HG03521 (cell line): ENCODE measurements around the gene CSTF2T.
"Not testable (repeated sequence)": the region's sequence is repeated elsewhere in the genome, so short reads cannot be mapped to it uniquely, and the experiment has no call there.

Source experiments
- ATAC-seq: cut with Tn5 transposase; IDR thresholded peaks from one replicate; pipeline ENCODE4 v1.9.1; 2021; ENCODE audit warnings: mild to moderate bottlenecking, moderate library complexity; ENCODE audit not compliant: unreplicated experiment

CSTF2T gene

DNA sequence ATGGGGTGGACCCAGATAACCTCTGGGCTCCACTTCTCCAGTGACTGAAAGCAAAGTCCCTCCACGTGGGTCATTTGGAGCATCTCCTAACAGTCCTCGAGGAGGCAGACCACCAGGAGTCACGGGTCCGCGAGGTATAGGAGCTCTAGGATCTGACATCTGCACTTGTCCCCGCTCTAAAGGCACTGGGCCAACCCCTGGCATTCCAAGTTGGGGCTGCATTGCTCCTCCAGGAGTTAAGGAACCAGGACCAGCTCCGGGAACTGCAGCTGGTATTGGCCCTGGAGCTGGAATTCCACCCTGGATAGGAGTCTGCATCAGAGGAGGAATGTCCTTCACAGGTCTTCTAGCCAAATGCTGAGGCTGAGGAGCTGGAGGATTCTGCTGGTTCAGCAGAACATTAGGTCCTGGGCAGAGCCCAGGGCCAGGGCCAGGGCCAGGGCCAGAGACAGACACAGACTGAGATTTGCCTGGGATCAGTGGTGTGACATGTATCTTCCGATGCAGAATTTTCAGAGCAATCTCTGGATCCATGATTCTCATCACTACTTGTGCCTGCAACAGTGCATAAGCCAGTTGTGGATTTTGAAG, 827 bp downstream of the CSTF2T start:
- no peak for ATAC-seq

DNA sequence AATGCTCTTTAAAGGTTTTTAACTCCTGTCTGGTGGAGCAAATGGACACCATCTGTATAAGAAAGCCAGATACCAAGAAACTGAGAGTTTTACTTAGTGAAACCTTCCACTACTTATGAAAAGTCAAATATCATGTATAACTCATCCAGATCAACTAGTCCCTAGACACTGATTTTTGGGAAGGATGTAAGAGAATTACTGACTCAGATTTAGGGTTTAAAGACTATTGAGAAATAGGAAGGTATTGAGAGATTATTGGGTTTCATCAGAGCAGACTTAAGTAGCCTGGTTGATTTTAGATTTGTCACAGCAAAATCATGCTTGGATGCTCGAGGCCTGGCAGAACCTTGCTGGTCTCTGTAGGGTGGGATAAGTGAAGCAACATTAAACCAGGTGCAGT, 3.1 kb downstream of the CSTF2T start:
- ATAC-seq: no peak

DNA sequence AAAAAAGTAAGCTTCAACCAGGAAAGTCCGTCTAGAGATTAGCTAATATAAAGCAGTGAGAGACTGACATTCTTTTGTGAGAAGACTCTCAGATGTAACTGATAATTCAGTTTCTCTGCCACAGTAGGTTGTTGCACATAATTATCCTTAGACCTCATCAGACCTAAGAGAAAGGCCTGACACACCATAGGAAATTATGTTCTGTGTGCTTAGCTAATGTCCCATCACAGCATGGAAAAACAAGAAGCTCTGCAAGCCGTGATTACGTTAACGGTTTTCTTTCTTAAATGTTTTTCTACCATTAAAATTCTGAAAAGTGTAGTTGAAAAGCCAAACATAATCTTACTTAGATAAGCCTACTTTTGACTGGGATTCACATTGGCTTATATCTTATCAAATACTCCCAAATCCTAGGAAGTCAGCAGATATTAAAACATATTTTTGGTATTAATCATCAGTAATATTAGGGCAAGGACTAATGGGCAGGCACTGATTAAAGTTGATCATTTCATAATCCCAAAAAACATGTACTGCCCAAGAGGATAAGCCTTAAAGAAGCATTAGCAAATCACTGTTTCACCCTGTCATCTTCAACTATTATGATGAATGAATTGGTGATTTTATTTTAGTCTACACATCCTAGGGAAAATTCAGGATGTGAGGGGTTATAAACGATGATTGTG, 5.2 kb downstream of the CSTF2T start:
- ATAC-seq: no peak

DNA sequence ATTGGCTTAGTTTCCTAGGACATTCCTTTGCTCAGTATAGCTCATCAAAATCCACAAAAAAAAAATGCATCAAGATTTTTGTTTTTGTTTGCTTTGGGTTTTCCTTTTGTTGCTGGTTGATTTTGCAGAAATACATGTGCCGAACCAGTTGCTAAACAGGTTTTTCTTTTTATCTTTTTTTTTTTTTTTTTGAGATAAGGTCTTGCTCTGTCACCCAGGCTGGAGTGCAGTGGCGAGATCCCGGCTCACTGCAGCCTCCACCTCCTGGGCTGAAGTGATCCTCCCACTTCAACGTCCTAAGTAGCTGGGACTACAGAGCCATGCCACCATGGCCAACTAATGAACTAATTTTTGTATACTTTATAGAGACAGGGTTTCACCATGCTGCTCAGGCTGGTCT, 8.3 kb downstream of the CSTF2T start:
- ATAC-seq: no peak

DNA sequence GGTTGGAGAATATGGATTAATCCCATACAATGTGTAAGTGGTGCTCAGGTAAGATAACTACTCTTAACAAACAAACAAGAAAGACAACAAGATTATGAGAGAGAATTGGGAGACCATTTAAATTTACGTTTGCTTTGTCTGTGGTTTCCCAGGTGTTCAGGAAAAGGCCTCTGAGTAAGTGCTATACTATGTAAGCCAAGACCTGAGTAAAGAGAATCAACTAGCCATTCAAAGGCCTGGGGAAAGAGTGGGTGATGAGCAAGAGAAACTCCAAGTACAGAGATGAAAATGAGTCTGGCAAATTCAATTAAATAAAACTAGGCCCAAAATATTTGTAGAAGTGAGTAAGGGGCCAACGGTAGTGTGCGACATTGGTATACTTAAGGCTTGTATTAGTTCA, 9.9 kb downstream of the CSTF2T start:
- no peak for ATAC-seq

DNA sequence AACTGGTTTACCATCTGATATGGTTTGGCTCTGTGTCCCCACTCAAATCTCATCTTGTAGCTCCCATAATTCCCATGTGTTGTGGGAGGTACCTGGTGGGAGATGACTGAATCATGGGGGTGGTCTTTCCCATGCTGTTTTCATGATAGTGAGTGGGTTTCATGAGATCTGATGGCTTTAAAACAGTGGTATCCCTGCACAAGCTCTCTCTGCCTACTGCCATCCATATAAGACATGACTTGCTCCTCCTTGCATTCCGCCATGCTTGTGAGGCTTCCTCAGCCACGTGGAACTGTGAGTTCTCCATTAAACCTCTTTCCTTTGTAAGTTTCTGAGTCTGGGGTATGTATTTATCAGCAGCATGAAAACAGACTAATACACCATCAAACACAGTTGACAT, 10.6 kb downstream of the CSTF2T start:
- ATAC-seq: not testable (repeated sequence)

DNA sequence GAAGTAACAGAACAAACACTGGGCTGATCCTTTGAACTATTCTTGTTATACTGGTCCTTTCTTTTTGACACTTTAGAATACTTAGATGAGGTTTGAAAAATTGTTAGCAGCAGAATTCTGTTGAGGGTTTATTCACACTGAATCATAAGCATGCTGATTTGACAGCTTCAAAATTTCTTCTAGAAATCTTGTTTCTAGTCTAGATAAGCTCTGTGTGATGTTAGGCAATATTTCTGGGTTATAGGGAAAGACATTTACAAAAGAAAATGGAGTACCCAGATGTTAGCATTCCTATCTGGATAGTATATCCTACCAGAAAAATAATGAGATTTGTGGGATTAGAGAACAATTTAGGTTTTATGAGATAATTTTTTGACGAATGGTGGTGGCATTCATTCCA, 12.1 kb downstream of the CSTF2T start:
- no peak for ATAC-seq

DNA sequence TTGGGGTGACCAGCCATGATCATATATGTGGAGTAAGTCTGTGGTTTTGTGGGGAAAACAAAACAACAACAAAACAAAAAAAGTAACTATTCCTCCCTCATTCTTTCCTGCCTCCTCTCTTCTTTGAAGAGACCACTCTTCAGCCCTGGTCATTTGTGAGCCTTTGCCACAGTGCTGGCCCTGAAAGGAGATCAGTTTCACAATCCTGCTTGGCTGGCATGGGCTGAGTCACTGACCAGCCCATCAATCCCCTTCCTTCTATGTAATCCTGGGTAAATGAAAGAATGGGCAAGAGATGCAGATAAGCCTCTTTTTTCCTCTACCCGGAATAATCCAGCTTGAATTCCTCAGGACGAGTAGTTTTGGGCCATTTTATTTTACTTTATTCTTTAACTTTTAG, 13.6 kb downstream of the CSTF2T start:
- ATAC-seq: no peak

DNA sequence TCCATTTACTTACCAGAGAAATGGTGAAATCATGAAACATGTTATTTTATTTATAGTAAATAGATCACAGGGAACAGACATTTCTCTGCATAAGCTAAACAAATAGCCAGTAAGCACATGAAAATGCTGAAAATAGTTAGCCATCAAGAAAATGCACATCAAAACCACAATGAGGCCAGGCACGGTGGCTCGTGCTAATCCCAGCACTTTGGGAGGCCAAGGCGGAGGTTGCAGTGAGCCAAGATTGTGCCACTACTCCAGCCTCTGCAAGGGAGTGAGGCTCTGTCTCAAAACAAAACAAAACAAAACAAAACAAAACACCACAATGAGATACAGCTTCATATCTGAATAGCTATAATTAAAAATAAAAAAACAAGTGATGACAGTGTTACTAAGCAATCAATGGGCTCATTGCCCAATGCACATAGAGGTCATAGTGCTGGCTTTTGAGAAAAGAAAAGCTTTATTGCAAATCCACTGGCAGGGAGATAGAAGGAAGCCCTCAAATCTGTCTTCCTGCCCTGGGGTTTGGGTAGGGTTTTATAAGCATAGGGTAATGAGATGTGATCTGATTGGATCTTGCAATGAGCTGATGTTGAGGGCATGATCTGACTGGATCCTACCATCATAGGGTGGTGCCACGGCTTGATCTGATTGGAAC, 16.2 kb downstream of the CSTF2T start:
- no peak for ATAC-seq

DNA sequence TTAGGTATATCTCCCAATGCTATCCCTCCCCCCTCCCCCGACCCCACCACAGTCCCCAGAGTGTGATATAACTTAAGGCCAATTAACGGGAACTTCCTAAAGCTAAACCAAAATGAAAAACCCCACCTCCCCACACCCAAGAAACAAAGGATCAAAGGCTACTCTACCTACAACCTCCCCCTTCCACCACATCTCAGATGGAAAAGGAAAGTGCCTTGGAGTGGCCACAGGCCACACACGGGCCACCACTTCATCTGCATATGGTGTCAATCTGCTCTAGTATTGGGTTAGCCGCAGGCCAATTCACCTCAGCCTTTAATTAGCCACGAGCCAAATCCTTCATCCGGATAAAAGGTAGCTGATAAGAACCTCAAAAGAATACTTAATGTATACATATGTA, 19.6 kb downstream of the CSTF2T start:
- ATAC-seq: no peak

DNA sequence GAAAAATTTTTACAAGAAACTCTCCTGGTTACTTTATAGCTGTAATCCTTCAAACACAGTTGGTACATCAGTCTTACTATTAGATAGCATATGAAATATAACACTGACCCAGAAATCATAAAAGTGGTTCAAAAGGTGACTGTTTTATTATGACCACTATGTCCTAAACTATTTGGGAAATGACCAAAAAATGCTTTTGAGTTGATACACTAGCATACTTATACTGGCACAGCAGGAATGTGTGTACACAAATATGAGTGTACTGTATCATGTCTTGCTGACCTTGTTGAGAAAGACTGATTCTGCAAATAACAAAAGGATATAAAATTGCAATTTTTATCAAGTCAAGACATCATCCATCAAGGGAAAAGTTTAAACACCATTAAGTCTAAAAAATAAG, 24.3 kb downstream of the CSTF2T start:
- no peak for ATAC-seq

DNA sequence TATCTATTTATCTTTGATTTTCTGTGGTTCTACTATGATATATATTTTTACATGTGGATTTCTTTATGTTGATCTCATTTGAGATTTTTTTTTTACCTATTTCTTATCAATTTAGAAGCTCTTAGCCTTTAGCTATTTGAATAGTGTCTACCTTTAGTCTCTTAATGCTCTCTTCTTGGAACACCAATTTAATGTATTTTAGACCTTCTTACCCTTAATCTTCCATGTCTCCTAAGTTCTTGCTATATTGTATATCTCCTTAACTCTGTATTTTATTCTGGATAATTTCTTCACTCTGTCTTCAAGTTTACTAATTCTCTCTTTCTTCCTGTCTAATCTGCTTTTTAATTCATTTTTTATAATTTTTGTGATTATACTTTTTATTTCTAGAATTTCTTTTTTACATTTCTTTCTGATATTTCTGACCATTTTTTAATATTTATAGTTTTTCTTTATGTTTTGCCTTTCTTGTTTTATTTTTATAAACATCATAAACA, 27.3 kb downstream of the CSTF2T start:
- ATAC-seq: no peak

DNA sequence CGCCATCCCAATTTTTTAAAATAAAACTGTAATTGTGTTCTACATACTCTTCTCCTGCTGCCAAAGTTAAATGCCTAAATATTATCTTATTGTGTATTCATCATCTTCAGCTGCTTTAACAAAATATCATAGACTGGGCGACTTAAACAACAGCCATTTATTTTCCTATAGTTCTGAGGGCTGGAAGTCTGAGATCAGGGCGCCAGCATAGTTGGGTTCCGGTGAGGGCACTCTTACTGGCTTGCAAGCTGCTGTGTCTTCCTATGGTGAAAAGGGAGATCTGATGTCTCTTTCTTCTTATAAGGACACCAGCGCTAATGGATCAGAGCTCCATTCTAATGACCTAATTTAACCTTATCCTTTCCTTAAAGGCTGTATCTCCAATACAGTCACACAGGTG, 30.4 kb downstream of the CSTF2T start:
- no peak for ATAC-seq

DNA sequence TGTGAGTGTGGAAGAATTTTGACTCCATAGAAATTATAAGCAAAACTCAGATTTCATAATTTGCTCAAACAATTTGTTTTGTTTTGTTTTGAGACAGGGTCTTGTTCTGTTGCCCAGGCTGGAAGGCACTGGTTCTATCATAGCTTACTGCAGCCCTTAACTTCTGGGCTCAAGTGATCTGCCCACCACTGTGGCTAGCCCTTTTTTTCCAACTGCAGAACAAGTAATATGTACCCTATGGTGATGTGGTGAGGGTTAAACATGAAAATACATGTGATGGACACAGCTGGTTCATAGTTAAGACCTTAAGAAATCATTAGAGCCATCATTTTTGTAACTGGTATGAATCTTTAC, 31.1 kb downstream of the CSTF2T start:
- ATAC-seq: no peak

DNA sequence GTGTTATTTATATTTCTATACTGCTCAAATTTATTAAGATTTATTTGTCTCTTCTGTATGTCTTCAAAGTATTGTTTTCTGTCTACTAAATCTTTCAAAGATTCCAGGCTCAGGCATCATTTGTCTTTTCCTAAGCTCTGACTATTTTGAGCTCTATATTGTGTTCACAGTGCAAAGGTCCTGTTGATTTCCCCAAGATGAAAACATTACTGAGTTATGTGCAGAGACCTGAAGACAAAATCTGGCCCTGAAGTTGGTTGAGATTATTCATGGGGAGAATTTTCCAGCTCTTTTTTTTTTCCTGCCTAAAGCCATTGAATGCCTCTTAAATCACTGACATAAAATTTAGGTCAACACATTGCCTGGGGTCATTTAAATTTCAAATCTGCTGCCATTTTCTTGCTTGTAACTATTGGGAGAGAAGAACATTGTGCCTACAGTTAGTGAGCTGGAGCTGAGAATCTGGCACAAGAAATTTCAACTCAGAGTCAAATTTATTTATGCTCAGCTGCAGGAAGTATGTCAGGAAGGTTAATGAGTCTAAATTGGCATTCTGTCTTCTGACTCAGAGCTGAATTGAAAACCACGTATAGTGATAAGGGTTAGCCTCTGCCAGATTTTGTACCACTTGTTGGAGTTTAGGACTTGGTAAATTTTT, 31.6 kb downstream of the CSTF2T start:
- ATAC-seq: no peak

DNA sequence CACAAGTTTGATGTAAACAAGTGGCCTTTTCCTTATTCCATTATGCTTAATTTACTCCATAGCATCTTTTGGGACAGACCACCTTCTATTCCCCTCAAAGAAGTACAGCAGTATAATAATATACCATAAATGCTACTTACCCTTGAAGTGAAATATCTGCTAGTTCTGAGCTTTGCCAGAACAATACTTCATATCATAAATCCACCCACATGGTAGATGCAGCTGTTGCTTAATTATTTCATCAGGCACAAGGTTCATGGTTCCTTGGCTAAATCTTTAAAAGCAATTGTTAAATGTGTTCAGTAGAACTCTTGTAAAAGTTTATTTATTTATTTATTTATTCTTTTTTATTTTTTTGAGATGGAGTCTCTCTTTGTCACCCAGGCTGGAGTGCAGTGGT, 32.9 kb downstream of the CSTF2T start:
- no peak for ATAC-seq

DNA sequence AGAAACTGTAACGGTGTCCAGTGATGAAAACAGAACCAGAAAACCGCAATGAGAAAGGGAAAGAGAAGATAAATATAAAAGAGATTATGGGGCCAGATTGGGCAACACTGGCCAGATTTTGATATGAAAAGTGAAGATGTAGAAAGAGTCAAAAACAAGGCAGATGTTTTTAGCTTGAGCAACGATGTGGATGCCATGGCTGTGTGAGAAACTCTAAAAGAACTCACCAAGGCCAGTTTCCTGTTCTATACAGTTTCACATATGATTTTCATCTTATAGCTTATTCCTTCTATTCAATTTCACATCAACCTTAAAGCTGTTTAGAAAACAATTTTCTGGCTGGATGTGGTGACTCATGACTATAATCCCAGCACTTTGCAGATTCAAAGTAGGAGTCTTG, 36.3 kb downstream of the CSTF2T start:
- ATAC-seq: no peak

DNA sequence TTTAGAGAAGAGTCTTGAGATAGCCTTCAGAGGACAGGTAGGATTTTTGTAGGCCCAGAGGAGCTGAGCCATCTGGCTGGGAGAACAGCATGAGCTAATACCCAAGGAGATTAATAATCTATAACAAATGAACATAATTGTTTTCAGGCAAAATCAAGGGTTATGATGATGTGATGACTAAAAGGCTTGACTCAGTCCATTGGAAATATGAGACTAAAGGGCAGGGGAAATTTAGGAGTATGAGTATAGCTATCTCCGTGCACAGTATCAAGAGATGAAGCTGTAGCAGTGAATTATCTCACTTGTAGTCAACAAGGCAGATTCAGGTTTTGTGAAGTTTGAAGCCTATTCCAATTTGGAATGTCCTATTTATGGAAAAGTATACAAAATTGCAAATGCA, 40.1 kb downstream of the CSTF2T start:
- no peak for ATAC-seq

DNA sequence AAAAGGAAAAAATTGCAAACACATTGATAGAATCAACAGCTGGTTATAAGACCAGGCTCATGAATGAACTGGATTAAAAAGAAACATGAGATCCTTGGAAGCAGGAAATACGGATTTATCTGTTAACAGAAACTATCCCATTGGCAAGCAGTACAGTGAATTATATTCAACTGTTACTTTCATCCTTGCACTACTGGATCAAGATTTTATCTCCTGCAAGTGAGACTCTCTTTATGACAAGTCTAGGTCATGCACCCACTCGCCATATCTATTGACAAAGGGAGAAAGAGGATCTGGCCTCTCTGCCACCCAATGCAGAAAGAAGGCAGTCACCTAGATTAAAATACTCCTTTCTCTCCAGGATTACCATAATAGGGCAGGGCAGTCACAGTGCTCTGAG, 41.4 kb downstream of the CSTF2T start:
- no peak for ATAC-seq

DNA sequence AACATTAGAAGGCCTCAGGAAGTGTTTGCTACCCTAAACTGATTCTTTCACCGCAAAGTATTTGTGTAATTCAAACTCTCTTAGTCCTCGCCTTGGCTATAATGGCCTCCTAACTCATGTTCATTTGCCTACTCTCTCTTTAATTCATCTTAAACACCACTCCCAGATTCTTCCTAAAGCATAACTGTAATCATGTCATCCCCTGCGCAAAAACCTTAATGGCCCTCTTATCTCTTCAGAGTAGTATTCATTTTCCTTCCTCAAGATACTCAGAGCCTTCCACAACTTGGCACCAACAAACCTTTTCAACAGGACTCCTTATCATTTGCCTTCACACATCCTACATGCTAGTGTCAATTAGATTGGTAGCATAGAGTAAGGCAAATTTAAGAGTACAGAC, 42.9 kb downstream of the CSTF2T start:
- ATAC-seq: no peak

DNA sequence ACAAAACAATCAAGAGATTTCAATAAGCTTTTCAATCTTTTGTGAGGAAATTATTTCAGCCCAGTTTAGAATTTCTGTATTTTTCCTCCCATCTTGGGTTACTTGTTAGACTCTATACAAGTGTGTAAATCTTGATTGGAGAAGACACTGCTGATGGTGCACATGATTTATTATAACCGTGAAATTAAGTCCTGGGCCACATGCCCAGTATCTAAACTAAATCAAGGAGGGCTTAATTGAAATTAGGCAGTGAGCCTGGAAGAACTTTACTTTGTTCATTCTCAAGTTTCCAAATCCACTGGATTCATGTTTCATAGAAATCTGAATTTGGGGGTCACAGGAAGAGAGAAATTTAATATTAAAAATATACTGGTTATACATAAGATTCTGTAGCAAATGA, 44.5 kb downstream of the CSTF2T start:
- no peak for ATAC-seq

DNA sequence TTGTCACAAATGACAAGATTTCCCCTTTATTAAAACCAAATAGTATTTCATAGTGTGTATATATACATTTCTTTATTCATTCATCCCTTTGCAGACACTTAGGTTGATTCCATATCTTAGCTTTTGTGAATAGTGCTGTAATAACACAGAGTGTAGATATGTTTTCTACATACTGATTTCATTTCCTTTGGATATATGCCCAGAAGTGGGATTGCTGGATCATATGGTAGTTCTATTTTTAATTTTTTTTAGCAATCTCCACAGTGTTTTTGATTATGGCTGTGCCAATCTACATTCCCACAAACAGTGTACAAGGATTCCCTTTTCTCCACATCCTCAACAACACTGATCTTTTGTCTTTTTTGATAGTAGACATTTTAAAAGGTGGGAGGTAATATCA, 46.4 kb downstream of the CSTF2T start:
- ATAC-seq: no peak
